MCF 10A (cell line): ENCODE results near the gene PAMR1. TPM values are rescaled to one million over a fixed set of nuclear protein-coding genes. Genes with fewer than 3 reads are reported as not detected.
A peak's percentile ranks its signal among the peaks of the same experiment; 100 is the strongest.

Experiments used
- BruUV-seq: library from RNA; stranded (reverse); fragments of 400-500 nt; replicated peaks from 2 replicates; lab custom pipeline; 2021; lab: Mats Ljungman, UMichigan
- CTCF ChIA-PET: fragments of 300-600 bp; sonication (Branson Sonifier 250); formaldehyde crosslinking; extraction: SDS; loops from one replicate; lab custom pipeline; 2021; ENCODE audit warnings: antibody characterized with exemption, inconsistent platforms; lab: Yijun Ruan, JAX
- POLR2A ChIA-PET: fragments of 300-600, 350-650 bp; sonication (Branson Sonifier 250); formaldehyde crosslinking; extraction: SDS; loops from one replicate; lab custom pipeline; 2020; ENCODE audit warnings: antibody characterized with exemption, inconsistent platforms; lab: Yijun Ruan, JAX
- DNase-seq: peaks from one replicate; pipeline ENCODE4 v3.0.0-alpha.2; 2018; ENCODE audit not compliant: unreplicated experiment
- H3K27ac Mint-ChIP-seq: one replicate; pipeline ENCODE4 v1.8.0; 2022; ENCODE audit warnings: mild to moderate bottlenecking, low read depth, mixed read lengths; ENCODE audit not compliant: unreplicated experiment
- H3K27me3 Mint-ChIP-seq: one replicate; pipeline ENCODE4 v1.8.0; 2022; ENCODE audit warnings: mixed read lengths; ENCODE audit not compliant: insufficient read depth, unreplicated experiment
- H3K36me3 Mint-ChIP-seq: one replicate; pipeline ENCODE4 v1.8.0; 2022; ENCODE audit warnings: mild to moderate bottlenecking, moderate library complexity, mixed read lengths; ENCODE audit not compliant: insufficient read depth, unreplicated experiment
- H3K4me1 Mint-ChIP-seq: one replicate; pipeline ENCODE4 v1.8.0; 2022; ENCODE audit warnings: mixed read lengths; ENCODE audit not compliant: insufficient read depth, unreplicated experiment
- H3K4me3 Mint-ChIP-seq: one replicate; pipeline ENCODE4 v1.8.0; 2022; ENCODE audit warnings: mild to moderate bottlenecking, moderate library complexity, mixed read lengths; ENCODE audit not compliant: unreplicated experiment
- H3K9me3 Mint-ChIP-seq: one replicate; pipeline ENCODE4 v1.8.0; 2022; ENCODE audit warnings: mixed read lengths; ENCODE audit not compliant: unreplicated experiment
- intact Hi-C: fragments of 100-400 bp; cut with micrococcal nuclease; formaldehyde crosslinking; loops from 2 replicates; pipeline ENCODE4 v1.14.1; 2022
- total RNA-seq: library from RNA; stranded (reverse); gene quantifications from 2 replicates; pipeline ENCODE4 v1.2.3, GENCODE V29; 2022
- TF ChIP-seq, protein P1 (sequence below): fragments of 200-600 bp; IDR thresholded peaks from one replicate; pipeline ENCODE4 v1.8.0; 2022; ENCODE audit warnings: antibody characterized with exemption, mild to moderate bottlenecking; ENCODE audit not compliant: unreplicated experiment

PAMR1 gene
- total RNA-seq, 1 experiment from 2014 or later = 0.51 TPM

GRCh38 chr11:35470616-35471015 lies 54.8 kb downstream of the PAMR1 start:
- ChIA-PET POLR2A (no interaction called here), CTCF (interaction anchor here (1.0 kb wide), 1 partner anchor 16 kb away, joined by 3 read pairs; no protein-coding TSS in a partner anchor)
- intact Hi-C loops = no loop called here
- TF ChIP-seq, protein P1, sequence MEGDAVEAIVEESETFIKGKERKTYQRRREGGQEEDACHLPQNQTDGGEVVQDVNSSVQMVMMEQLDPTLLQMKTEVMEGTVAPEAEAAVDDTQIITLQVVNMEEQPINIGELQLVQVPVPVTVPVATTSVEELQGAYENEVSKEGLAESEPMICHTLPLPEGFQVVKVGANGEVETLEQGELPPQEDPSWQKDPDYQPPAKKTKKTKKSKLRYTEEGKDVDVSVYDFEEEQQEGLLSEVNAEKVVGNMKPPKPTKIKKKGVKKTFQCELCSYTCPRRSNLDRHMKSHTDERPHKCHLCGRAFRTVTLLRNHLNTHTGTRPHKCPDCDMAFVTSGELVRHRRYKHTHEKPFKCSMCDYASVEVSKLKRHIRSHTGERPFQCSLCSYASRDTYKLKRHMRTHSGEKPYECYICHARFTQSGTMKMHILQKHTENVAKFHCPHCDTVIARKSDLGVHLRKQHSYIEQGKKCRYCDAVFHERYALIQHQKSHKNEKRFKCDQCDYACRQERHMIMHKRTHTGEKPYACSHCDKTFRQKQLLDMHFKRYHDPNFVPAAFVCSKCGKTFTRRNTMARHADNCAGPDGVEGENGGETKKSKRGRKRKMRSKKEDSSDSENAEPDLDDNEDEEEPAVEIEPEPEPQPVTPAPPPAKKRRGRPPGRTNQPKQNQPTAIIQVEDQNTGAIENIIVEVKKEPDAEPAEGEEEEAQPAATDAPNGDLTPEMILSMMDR = no peak
- H3K4me3 Mint-ChIP-seq = no peak overlapping the region
- no peak for DNase-seq
- H3K27ac Mint-ChIP-seq = no peak overlapping the region
- BruUV-seq = no TSS peak
- no peaks in the 10 kb centered on the region for H3K9me3 Mint-ChIP-seq
- peaks cover 14% of the 10 kb centered on the region for H3K27me3 Mint-ChIP-seq
- H3K4me1 Mint-ChIP-seq = no peaks in the 10 kb centered on the region
- H3K36me3 Mint-ChIP-seq = peaks cover 5% of the 10 kb centered on the region

DNA sequence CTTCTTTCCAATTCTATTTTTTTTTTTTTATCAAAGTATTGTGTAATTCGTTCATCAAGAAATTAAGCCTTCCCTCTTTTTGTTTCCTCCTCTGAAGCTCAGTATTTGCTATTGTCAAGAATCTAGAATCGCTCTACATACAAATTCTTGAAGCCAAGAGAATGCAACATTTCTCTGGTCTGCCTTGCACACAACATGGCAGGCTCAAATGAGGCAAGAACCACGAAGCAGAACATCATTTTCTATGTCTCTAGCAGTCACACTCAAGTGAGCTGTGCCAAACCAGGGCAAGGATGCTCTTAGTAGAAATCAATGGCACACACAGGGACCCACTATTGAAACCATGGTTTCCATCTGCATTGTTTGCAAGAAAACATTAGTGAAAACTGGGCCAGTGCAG lies 59.4 kb downstream of the PAMR1 start:
- CTCF ChIA-PET = interaction anchor here (0.6 to 0.7 kb wide), 2 partner anchors 89 to 760 kb away, joined by 3 read pairs; no protein-coding TSS in a partner anchor
- TF ChIP-seq, protein P1 = no peak
- POLR2A ChIA-PET = interaction anchor here (0.6 kb wide), 1 partner anchor 215 kb away, joined by 7 read pairs; no protein-coding TSS in a partner anchor
- intact Hi-C loops = no loop called here
- Mint-ChIP-seq H3K27me3 (peaks cover 27% of the 10 kb centered on the region), H3K4me3 (no peak overlapping the region), H3K36me3 (peaks cover 5% of the 10 kb centered on the region), H3K9me3 (no peaks in the 10 kb centered on the region), H3K4me1 (no peaks in the 10 kb centered on the region), H3K27ac (no peak overlapping the region)
- no peak for DNase-seq
- no TSS peak for BruUV-seq

GRCh38 chr11:35464308-35464707 lies 61.1 kb downstream of the PAMR1 start:
- Mint-ChIP-seq H3K9me3 (no peaks in the 10 kb centered on the region), H3K36me3 (peaks cover 5% of the 10 kb centered on the region), H3K4me3 (no peak overlapping the region), H3K4me1 (no peaks in the 10 kb centered on the region), H3K27ac (no peak overlapping the region), H3K27me3 (peaks cover 29% of the 10 kb centered on the region)
- peak; percentile 19 for DNase-seq
- intact Hi-C loops = loop anchor here (1.0 to 5.0 kb wide), 3 partner anchors 21 to 802 kb away; no protein-coding TSS in a partner anchor
- ChIA-PET POLR2A (interaction anchor here (0.5 kb wide), 1 partner anchor 24 kb away, joined by 3 read pairs; no protein-coding TSS in a partner anchor), CTCF (interaction anchor here (0.9 kb wide), 1 partner anchor 10 kb away, joined by 3 read pairs; no protein-coding TSS in a partner anchor)
- BruUV-seq = no TSS peak
- TF ChIP-seq, protein P1 = no peak

DNA sequence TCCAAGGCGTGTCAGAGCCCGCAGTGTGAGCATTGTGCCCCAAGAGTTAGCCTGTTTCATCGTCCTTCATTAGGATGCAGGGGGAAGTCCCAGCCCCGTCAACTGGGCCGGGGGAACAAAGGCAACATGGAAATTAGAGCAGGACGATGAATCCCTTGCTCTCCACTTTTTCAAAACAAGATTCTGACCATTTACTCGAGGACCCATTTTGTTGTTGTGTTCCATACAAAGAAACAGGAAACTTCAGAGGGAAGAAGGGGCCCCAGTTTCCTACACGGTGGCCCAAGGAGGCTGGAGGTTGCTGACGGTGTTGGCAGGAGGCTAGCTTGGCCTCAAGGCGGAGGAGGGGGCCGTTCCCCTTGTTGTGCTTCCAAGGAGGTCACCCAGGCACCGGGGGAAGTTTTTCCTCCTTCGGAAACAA lies 62.1 kb downstream of the PAMR1 start:
- Mint-ChIP-seq H3K9me3 (no peaks in the 10 kb centered on the region), H3K27me3 (peaks cover 29% of the 10 kb centered on the region), H3K36me3 (peaks cover 5% of the 10 kb centered on the region), H3K4me3 (no peak overlapping the region), H3K27ac (no peak overlapping the region), H3K4me1 (no peaks in the 10 kb centered on the region)
- intact Hi-C loops = loop anchor here (5.0 kb wide), 1 partner anchor 359 kb away; no protein-coding TSS in a partner anchor
- POLR2A ChIA-PET = no interaction called here
- TF ChIP-seq, protein P1 = no peak
- CTCF ChIA-PET = interaction anchor here (0.7 to 1.9 kb wide), 3 partner anchors 9 to 633 kb away, joined by 3 to 5 read pairs (median 3); no protein-coding TSS in a partner anchor
- BruUV-seq = no TSS peak
- DNase-seq = no peak
